Muscle of leg (tissue), 11 donors: ENCODE data around the gene RNF208. TPM values are rescaled to one million over a fixed set of nuclear protein-coding genes. Genes with fewer than 3 reads are reported as not detected.
"Not testable (repeated sequence)": the region's sequence is repeated elsewhere in the genome, so short reads cannot be mapped to it uniquely, and the experiment has no call there.

ENCODE experiments used
- DNase-seq: peaks from one replicate; pipeline ENCODE4 v3.0.0; 2013
- H3K27ac ChIP-seq: one replicate; pipeline ENCODE4 v1.5.1; 2013; ENCODE audit warnings: mild to moderate bottlenecking, low read length, control low read depth
- H3K27me3 ChIP-seq: one replicate; pipeline ENCODE4 v1.6.1; 2013; ENCODE audit warnings: low read length; ENCODE audit not compliant: control insufficient read depth, insufficient read depth
- H3K36me3 ChIP-seq: one replicate; pipeline ENCODE4 v1.6.1; 2013; ENCODE audit warnings: low read length; ENCODE audit not compliant: control insufficient read depth, insufficient read depth
- H3K4me1 ChIP-seq: one replicate; pipeline ENCODE4 v1.6.1; 2013; ENCODE audit warnings: low read length; ENCODE audit not compliant: control insufficient read depth, insufficient read depth
- H3K4me3 ChIP-seq: one replicate; pipeline ENCODE4 v1.5.1; 2013; ENCODE audit warnings: low read length, control low read depth
- H3K9me3 ChIP-seq: replicated peaks from 2 replicates; pipeline ENCODE4 v1.6.1; 2013; ENCODE audit warnings: low read depth, low read length; ENCODE audit not compliant: control insufficient read depth
- WGBS: methylation state at CpG from one replicate; pipeline ENCODE4 v1.1.5; 2013; ENCODE audit warnings: missing lambda C conversion rate; ENCODE audit not compliant: insufficient coverage; 5-methylcytosine and 5-hydroxymethylcytosine counted together
- polyA plus RNA-seq, 8 donors: library from polyadenylated mRNA; unstranded; fragments of 120-200 nt; gene quantifications; one replicate each; pipeline versions ENCODE4 v1.2.1 to v1.2.3, GENCODE V29; 2013; ENCODE audit warnings: inconsistent platforms in 1 of 8, low replicate concordance in 1 of 8; ENCODE audit not compliant: insufficient read length in 8 of 8, insufficient read depth in 1 of 8
- total RNA-seq: library from RNA; stranded (reverse); fragments of 120-200 nt; gene quantifications from one replicate; pipeline ENCODE4 v1.2.4, GENCODE V29; 2013

The RNF208 gene
- total and polyA plus RNA-seq, 9 donors: 0.18 to 5.1 (median 2.6) TPM

DNA sequence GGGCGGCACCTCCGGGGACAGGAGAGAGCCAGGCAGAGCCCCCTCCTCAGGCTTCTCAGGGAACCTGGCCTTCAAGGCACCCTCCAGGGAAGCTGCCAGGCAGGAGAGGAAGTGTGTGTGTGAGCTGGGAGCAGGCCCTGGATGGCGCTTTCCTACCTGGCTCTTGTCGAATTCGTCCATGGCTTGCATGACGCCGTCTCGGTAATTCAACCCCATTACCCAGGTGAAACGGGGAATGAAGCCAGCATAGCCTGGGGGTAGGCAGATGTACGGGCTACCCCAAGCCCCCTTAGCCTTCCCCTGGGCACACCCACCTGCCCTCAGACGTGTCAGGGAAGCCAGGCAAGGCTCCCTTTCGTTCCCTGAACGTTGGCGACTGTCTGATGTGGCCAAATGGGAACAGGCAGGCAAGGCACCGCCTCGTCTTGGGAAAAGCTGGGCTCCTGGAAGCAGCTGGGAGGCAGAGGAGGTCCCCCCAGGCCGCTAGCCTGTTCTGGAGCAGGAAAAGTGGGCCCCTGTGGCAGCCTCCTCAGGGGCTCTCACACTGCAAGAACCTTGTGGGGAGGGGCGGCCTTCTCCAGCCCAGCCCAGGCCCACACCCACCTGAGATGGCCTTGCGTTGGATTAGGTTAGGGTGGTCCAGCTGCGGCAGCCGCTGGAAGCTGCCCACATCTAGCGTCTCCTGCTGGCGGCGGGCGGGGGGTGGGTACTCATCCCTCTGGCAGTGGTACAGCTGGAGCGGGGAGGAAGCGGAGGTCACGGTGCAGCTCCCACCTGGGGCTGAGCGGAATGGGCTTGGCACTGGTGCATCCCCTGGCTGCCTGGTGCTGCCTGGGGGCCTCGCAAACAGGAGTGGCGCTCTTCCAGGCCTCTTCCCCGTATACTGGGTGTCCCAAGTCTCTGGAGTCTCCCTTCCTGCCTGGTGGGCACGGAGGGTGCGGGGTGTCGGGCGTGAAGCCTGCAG is 22.7 kb upstream of the RNF208 start:
- DNase-seq: no peak
- Histone ChIP-seq H3K4me3 (no peak overlapping the region), H3K27me3 (no peaks in the 10 kb centered on the region), H3K36me3 (peaks cover 25% of the 10 kb centered on the region), H3K9me3 (no peaks in the 10 kb centered on the region), H3K27ac (no peak overlapping the region), H3K4me1 (peaks cover 50% of the 10 kb centered on the region)
- 42% methylated on average over 29 of the region's 36 CpGs for WGBS

DNA sequence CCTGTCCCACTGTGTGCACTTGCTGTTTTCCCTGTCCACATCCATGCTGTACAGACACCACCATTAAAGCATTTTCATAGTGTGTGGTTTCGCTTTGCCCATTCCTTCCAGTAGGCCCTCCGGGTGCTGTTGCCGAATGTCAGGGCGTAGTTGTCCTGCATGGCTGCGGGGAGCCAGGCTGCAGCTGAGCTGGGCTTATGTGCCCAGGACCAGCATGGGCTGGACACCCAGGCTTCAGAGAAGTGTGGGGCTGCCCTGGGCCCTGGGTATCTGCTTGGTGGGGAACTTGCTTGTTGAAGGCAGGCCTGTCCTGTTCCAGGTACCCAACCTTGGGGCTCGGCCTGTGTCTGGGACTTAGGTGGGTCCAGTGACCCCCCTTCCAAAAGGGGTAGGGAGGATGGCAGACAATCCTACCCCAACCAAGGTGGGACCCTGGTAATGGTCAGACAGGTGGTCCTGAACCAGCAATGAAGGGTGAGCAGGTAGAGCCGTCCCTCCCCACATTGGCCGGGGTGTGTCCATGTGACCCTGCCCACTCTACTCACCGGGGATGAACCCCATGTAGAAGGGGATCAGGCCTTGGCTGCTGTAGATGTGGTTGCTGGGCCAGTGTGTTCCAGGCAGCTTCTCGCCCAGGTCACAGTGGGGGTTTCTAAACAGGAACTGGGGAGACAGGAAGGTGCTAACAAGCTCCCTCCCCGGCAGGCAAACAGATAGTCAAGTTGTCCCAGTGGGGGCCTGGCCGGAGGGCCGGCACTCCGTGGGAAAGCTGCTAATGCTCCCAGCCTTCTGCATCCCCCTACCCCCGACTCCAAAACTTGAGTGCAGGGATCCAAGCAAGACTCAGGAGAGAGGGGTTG is 21.8 kb upstream of the RNF208 start:
- H3K4me1 ChIP-seq: peaks cover 59% of the 10 kb centered on the region
- WGBS: 63% methylated on average over 10 of the region's 15 CpGs
- H3K4me3 ChIP-seq: no peak overlapping the region

DNA sequence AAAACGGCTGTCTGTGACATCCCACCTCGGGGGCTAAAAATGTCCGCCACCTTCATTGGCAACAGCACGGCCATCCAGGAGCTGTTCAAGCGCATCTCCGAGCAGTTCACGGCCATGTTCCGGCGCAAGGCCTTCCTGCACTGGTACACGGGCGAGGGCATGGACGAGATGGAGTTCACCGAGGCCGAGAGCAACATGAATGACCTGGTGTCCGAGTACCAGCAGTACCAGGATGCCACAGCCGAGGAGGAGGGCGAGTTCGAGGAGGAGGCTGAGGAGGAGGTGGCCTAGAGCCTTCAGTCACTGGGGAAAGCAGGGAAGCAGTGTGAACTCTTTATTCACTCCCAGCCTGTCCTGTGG is 21.2 kb upstream of the RNF208 start:
- not testable (repeated sequence) for H3K9me3 ChIP-seq, H3K27ac ChIP-seq, H3K4me3 ChIP-seq, H3K27me3 ChIP-seq, DNase-seq
- Histone ChIP-seq H3K4me1 (peaks cover 65% of the 10 kb centered on the region), H3K36me3 (peaks cover 25% of the 10 kb centered on the region)
- WGBS: 93% methylated on average over 7 of the region's 18 CpGs

More for the DNA sequence above, 21.8 kb upstream of the RNF208 start:
- Histone ChIP-seq H3K9me3 (no peaks in the 10 kb centered on the region), H3K36me3 (peaks cover 25% of the 10 kb centered on the region), H3K27me3 (no peaks in the 10 kb centered on the region), H3K27ac (no peak overlapping the region)
- no peak for DNase-seq

DNA sequence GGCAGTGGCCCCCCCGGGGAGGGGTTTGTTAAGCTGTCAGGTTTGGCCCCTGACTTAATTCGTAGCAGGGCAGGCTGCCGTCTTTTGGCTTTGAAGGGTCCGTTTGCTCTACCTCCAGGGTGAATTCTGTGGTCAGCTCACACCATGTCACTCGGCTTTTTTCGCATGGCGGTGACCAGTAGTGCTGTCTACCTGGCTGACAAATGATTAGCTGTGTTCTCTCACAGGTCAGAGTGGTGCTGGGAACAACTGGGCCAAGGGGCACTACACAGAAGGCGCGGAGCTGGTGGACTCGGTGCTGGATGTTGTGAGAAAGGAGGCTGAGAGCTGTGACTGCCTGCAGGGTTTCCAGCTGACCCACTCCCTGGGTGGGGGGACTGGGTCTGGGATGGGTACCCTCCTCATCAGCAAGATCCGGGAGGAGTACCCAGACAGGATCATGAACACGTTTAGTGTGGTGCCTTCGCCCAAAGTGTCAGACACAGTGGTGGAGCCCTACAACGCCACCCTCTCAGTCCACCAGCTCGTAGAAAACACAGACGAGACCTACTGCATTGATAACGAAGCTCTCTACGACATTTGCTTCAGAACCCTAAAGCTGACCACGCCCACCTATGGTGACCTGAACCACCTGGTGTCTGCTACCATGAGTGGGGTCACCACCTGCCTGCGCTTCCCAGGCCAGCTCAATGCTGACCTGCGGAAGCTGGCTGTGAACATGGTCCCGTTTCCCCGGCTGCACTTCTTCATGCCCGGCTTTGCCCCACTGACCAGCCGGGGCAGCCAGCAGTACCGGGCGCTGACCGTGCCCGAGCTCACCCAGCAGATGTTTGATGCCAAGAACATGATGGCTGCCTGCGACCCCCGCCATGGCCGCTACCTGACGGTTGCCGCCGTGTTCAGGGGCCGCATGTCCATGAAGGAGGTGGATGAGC is 20.5 kb upstream of the RNF208 start:
- H3K36me3 ChIP-seq: peaks cover 25% of the 10 kb centered on the region
- no peaks in the 10 kb centered on the region for H3K27me3 ChIP-seq
- 78% methylated on average over 35 of the region's 36 CpGs for WGBS
- H3K27ac ChIP-seq: peak overlapping the region; percentile 23
- H3K9me3 ChIP-seq: no peaks in the 10 kb centered on the region
- peak overlapping the region; percentile 68 for H3K4me3 ChIP-seq
- no peak for DNase-seq
- peaks cover 68% of the 10 kb centered on the region for H3K4me1 ChIP-seq

DNA sequence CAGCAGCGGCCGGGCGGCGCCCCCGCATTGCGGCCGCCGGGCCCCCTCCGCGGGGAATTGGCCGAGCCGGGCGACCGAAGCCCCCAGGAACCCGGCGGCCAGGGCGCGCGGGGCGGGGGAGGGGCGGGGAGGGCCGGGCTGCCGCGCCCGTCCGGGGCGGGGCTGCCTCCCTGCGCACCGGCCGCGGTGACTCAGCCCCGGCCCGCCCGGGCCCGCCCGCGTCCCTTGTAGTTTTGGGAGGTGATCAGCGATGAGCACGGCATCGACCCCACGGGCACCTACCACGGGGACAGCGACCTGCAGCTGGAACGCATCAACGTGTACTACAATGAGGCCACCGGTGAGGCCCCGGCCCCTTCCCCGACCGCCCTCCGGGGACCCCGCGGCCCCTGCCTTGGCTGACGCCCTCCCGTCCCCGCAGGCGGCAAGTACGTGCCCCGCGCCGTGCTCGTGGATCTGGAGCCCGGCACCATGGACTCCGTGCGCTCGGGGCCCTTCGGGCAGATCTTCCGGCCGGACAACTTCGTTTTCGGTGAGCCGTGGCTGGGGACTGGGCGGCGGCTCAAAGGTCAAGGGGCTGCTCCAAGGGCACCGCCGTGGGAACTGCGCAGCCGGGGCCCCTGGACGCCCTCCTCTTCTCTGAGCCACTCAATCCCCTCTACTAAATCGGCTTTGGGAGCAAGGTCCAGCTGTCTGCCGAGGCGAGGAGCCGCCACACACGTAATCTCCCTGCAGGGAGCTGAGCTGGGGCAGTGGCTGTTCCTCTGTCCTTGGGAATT is 19.6 kb upstream of the RNF208 start:
- Histone ChIP-seq H3K4me1 (peaks cover 68% of the 10 kb centered on the region), H3K36me3 (peaks cover 25% of the 10 kb centered on the region), H3K4me3 (peak overlapping the region; percentile 68), H3K9me3 (no peaks in the 10 kb centered on the region), H3K27me3 (no peaks in the 10 kb centered on the region), H3K27ac (peak overlapping the region; percentile 79)
- DNase-seq: peak; percentile 54
- WGBS: 1% methylated on average over 66 of the region's 83 CpGs

DNA sequence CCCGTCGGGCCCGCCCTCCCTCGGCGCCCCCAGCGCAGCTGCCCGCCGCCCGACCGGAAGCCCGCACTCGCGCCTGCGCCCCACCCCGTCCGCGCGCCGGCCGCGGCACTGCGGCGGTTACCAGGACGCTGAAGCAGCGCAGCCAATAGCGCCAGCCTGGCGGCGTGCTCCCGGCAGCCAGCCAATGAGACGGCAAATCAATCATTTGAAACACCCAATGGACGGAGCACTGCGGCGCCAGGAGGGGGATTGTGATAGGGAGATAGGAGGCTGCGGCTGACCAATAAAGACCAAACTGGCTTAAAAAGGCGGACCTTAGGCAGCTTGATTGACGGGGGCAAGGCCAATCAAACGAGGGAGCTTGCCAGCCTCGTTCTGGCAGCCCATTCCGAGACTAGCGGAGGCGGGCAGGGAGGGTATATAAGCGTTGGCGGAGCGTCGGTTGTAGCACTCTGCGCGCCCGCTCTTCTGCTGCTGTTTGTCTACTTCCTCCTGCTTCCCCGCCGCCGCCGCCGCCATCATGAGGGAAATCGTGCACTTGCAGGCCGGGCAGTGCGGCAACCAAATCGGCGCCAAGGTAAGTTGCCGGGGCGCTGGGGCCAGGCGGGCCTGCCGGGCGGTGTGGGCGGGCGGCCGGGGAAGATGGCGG is 18.9 kb upstream of the RNF208 start, which contains the start of gene TUBB4B:
Gene TUBB4B, plus strand, starts transcription at position 447 of the 649 bp plus-strand sequence. Its CDS starts 74 bp downstream, at position 521.
- WGBS: 0% methylated on average over 63 of the region's 67 CpGs
- peaks cover 72% of the 10 kb centered on the region for H3K4me1 ChIP-seq

DNA sequence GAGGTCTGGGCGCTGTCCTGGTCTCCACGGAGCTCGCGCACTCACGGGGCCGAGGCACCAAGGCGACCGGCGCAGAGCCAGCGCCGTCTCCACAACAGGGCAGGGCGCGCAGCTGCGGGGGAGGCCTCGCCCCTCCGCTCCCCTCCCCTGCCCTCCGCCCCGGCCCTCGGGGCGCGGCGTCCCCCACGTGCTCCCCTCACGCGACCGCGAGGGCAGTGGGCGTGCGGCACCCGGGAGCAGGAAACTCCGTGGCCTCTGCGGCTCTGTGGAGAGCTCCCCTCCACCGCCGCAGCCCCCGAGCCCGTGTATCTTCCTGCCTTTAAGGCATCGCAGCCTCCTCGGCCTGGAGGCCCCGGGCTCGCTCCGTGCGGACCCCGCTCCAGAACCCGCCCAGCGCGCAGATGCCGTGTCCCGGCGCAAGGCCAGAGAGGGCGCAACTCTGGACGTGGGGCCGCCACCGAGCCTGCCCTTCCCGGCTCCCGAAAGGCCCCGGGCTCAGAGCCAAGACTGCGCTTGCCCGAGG is 18.3 kb upstream of the RNF208 start:
- Histone ChIP-seq H3K36me3 (peaks cover 25% of the 10 kb centered on the region), H3K9me3 (no peaks in the 10 kb centered on the region), H3K27ac (peak overlapping the region; percentile 98), H3K4me1 (peaks cover 78% of the 10 kb centered on the region), H3K4me3 (peak overlapping the region; percentile 72), H3K27me3 (peaks cover under 1% of the 10 kb centered on the region)
- WGBS: under 1% methylated on average over 58 of the region's 58 CpGs
- DNase-seq: peak; percentile 90

More for the DNA sequence above, 18.9 kb upstream of the RNF208 start, which contains the start of gene TUBB4B:
- H3K36me3 ChIP-seq: peaks cover 25% of the 10 kb centered on the region
- peak; percentile 100 for DNase-seq
- H3K27me3 ChIP-seq: no peaks in the 10 kb centered on the region
- H3K27ac ChIP-seq: peak within 1 kb of the TSS; percentile 98
- peak within 1 kb of the TSS; percentile 72 for H3K4me3 ChIP-seq
- no peaks in the 10 kb centered on the region for H3K9me3 ChIP-seq

DNA sequence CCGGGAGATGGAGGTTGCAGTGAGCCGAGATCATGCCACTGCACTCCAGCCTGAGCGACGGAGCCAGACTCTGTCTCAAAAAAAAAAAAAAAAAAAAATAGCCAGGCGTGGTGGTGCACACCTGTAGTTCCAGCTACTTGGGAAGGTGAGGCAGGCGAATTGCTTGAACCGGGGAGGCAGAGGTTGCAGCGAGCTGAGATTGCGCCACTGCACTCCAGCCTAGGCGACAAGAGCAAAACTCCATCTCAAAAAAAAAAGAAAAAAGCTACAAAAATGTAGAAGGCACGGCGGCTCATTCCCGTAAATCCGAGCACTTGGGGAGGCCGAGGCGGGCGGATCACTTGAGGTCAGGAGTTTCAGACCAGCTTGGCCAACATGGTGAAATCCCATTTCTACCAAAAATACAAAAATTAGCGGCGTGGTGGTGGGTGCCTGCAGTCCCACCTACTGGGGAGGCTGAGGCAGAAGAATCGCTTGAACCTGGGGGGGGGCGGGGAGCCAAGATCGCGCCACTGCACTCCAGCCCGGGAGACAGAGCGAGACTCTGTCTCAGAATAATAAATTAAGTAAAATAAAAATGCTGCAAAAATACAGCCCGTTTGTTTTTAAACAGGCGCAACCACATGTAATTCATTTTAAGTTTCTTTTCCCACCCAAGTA is 17.6 kb upstream of the RNF208 start:
- not testable (repeated sequence) for H3K27me3 ChIP-seq, H3K9me3 ChIP-seq, DNase-seq
- Histone ChIP-seq H3K4me3 (peak overlapping the region; percentile 72), H3K27ac (peak overlapping the region; percentile 98), H3K4me1 (peaks cover 77% of the 10 kb centered on the region), H3K36me3 (peaks cover 25% of the 10 kb centered on the region)
- WGBS: 92% methylated on average over 4 of the region's 27 CpGs
